HG02885 (cell line): ENCODE results near the gene WDR86.

ENCODE experiments used
- ATAC-seq: cut with Tn5 transposase; IDR thresholded peaks from one replicate; pipeline ENCODE4 v1.9.1; 2021; ENCODE audit warnings: mild to moderate bottlenecking; ENCODE audit not compliant: unreplicated experiment, poor library complexity

Gene WDR86

GRCh38 chr7:151381348-151382078 lies 28.3 kb downstream of the WDR86 start:
- ATAC-seq = no peak

DNA sequence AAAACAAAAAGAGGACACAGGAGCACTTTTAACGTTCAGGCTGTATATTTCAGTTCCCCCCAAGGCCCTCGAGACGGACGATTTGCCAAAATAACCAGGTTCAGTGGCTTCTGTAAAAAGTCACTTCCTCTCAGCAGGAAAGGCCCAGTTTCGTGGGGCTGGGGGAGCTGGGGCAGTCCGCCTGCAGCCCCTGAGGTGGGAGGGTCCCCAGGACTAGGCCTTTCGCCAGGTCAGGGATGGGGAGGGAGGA lies 28.8 kb downstream of the WDR86 start:
- no peak for ATAC-seq

DNA sequence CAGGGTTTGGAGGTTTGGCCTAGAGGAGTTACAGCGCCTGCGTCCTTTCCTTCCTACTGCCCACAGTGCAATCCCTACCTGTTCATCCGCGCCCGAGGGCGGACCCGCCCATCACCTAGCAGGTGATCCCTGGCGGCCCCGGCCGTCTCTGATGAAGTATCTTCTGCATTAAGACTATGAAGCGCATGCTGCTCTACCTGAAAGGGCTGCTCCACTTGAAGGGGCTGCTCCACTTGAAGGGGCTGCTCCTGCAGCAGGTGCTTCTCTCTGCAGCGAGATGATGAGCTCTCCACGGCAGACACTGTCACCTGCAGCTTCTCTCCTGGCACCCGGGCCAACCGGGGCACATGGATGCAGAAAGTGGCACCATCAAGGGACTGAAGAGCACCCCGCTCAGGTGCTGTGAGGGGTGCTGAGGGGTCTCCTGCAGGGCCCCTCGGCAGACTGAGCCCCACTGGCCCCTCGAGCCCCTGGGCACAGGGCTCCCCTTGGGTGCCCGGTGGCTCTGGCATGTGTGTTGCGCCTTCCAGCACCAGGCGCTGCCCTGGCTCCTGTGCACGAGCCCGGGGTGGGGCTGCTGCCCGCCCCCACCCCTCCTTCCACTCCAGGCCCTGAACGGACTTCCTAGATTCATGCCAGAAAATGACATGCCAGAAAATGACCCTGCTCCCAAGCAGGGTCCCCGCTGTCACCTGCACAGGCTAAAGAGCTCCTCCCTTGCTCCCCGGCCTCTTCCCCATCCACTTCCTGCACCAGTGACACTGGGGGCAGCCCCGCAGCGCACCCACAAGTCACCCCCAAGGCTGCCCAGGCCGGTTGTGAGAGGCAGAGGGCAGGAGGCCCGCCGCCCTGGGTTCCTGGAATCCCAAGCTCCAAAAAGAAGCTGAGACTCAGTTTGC lies 29.4 kb downstream of the WDR86 start:
- ATAC-seq = no peak

GRCh38 chr7:151379534-151380198 lies 30.2 kb downstream of the WDR86 start:
- no peak for ATAC-seq

DNA sequence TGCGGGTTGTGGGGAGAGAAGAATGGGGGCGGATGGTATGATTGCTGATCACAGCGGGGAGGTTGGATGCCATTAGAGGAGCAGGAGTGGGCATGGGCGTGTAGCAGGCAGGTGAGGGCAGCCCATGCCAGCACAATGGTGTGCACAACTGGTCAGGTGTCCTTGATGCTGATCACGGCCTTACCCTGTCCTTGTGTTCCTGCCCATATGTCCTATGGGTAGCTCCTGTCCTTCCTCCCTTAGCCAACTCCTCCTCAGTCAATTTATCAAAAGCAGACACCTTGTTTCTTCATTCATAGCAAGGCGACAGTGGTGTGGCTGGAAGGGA lies 30.7 kb downstream of the WDR86 start:
- ATAC-seq = no peak

DNA sequence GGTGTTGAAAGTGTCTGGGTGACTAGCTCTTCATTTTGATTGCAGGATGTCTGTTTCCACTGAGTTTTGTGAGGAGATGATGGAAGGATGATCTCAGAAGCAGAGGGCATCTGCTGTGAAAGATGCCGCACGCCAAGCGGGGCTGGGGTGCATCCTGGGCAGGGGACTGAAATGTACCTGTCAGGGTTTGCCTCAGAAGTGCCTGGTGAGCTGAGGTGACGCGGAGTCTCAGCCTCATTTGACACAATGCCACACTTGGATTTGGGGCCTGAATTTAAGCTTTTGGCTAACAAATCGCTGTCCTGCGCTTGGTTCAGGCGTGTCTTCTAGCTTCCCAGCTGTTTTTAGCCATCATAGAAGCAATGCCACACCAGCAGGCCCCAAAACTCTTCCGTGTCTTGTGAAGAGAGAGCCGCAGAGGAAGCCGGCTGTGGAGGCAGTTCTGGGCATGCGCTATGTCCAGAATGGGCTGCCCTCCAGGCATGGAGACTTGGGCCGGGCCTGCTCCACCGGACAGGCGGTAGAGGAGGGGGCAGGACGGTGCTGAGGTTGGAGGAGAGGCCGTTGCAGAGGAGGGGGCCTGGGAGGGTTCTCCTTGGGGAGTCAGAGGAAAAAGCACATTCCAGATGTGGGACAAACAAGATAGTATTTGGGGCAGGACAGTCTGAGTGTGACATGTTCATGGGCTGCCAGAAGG lies 31.2 kb downstream of the WDR86 start:
- no peak for ATAC-seq

DNA sequence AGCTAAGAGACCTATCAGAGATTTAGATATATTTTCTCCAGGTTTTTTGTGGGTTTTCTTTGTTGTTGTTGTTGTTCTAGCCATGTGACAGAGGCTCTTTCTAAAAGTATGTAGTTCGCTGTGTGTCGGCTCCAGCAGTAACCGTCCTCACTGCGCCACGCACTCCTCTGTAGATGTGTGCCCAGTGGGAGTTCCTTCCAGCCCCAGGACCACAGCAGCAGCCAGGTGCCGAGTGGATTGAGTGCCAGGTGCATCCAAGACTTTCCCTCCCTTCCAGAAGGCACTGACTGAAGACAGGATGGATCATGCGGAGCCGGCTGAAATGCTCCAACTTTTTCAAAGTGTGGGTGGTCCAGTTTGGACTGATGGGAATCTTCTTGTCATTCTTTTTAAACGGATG lies 31.8 kb downstream of the WDR86 start:
- ATAC-seq = no peak

DNA sequence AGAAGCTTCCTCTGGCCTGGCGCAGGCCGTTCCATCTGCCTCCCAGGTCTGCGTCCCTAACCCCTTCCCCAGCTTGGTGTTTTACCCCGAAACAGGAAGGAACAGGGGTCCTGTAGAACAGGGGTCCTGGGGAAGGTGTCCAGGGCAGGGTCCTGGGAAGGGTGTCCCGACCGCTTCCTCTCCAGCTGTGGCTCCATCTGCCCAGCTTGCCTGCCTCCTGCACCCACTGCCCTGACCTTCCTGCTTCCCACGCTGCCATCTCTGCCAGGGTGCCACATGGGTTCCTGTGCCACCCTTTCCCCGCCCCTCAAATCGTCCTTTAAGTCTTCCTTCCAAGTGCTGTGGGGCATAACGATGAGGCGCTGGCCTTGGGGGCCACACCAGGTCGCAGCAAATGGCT lies 32.4 kb downstream of the WDR86 start:
- ATAC-seq = no peak

DNA sequence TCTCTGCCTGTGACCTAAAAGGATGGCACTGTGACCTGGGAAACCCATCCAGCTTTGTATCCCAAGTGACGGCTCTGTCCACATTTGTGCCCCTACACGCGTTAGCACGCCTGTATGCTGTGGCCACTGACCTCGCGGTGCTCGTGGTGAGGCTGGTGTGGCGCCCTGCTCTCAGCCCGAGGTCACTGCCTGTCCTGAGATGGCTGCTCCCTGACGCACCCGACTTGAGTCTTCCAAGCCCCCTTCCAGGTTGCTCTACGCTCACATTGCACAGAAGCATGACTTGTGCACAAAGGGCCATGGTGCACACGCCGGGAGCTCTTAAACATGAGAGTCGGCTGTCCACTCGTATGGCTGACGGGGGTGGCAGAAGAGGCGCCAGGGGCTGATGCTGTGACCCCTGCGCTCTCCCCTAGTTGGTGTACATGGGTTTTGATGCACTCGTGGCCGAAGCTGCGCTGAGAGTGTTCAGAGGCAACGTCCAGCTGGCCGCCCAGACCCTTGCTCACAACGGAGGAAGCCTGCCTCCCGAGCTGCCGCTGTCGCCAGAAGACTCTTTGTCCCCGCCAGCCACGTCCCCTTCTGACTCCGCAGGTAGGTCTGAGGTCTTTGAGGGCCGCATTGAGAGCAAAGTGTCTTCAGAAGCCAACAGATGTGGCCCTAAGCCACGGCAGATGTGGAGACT lies 33.5 kb downstream of the WDR86 start:
- no peak for ATAC-seq

GRCh38 chr7:151375530-151376217 lies 34.2 kb downstream of the WDR86 start:
- ATAC-seq = no peak

GRCh38 chr7:151374726-151375125 lies 35.1 kb downstream of the WDR86 start:
- no peak for ATAC-seq

DNA sequence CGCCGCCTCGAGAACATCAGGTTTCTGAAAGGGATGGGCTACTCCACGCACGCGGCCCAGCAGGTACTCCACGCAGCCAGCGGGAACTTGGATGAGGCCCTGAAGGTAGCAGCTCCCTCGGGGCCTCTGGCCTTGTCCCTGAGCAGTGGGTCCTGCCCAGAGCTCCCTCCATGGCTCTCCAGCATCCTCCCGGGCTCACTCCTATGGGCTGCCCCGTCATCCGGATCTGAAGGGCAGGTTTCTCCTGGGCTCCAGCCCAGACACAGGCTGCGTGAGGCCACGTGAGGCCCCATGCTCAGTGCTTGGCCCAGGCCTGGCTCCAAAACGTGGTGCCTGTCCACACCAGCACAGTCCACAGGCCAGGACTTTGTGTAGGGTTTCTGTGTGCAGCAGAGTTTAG lies 35.7 kb downstream of the WDR86 start:
- no peak for ATAC-seq

GRCh38 chr7:151373599-151373998 lies 36.2 kb downstream of the WDR86 start:
- no peak for ATAC-seq

DNA sequence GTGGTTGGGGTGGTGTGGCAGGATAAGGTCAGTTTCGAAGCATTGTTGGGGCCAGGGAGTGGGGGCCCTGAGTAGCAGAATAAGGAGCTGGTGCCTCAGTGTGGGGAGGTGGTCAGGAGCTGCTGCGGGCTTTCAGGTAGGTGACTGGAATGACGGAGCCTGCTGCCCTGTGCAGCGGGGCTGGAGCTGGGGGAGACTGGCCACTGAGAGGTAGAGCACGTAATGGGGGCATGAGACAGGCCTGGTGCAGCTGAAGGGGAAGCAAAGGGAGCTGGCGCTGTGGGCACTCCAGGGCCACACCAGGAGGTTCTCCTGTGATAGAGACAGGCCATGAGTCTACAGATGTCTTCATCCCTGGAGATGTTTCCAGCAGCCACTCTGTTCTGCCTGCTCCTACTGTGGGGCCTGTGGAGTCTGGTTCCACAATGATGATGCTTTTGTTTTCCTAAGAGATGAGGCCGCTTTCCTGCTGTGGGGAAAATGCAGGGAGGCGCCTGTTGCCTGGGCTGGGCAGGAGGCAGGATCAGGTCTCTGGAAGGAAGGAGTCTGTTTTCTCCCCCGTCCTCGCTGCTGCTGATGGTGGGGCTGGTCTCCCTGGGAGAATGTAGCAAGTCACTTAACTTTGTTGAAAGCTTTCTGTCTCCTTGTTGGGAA lies 37.1 kb downstream of the WDR86 start:
- no peak for ATAC-seq

GRCh38 chr7:151371266-151371665 lies 38.6 kb downstream of the WDR86 start:
- no peak for ATAC-seq

GRCh38 chr7:151368136-151368571 lies 41.7 kb downstream of the WDR86 start:
- peak; percentile 80 for ATAC-seq

GRCh38 chr7:151367284-151367683 lies 42.6 kb downstream of the WDR86 start:
- no peak for ATAC-seq

- no peak for ATAC-seq
Observed at GRCh38 chr7:151366880-151367222, 43.0 kb downstream of the WDR86 start.

GRCh38 chr7:151366166-151366879 lies 43.5 kb downstream of the WDR86 start:
- ATAC-seq = no peak
